Natural killer cell treated with Interleukin-12 subunit alpha and Interleukin-12 subunit beta and Interleukin-15 and Interleukin-18, amount 100 ng/mL, for 72 hours (primary cell): ENCODE data around the gene EID2. TPM values are rescaled to one million over a fixed set of nuclear protein-coding genes. Genes with fewer than 3 reads are reported as not detected.

Experiments used
- ATAC-seq, 2 donors: fragments of 150-1000 bp; cut with Tn5 transposase in 1 of 2; sonication (Bioruptor Pico), chemical (Tn5 transposase) in 1 of 2; 2 replicates each; pipeline ENCODE4 v1.10.0; 2021
- DNase-seq: peaks from one replicate; pipeline ENCODE4 v3.0.0; 2022; ENCODE audit warnings: low spot score
- H3K27ac Mint-ChIP-seq, 2 donors: 1 replicate in 1 of 2; 2 replicates in 1 of 2; pipeline ENCODE4 v1.8.0; 2022; ENCODE audit warnings: mixed read lengths in 2 of 2, mild to moderate bottlenecking in 1 of 2, moderate library complexity in 1 of 2
- H3K27me3 Mint-ChIP-seq, 2 donors: 1 replicate in 1 of 2; 2 replicates in 1 of 2; pipeline ENCODE4 v1.8.0; 2022; ENCODE audit warnings: mixed read lengths in 2 of 2
- H3K36me3 Mint-ChIP-seq: one replicate; pipeline ENCODE4 v1.8.0; 2022; ENCODE audit warnings: mixed read lengths
- H3K4me1 Mint-ChIP-seq, 2 donors: 1 replicate in 1 of 2; 2 replicates in 1 of 2; pipeline ENCODE4 v1.8.0; 2022; ENCODE audit warnings: low read depth in 2 of 2, mixed read lengths in 2 of 2, mild to moderate bottlenecking in 1 of 2
- H3K4me3 Mint-ChIP-seq: one replicate; pipeline ENCODE4 v1.8.0; 2022; ENCODE audit warnings: mixed read lengths
- H3K9me3 Mint-ChIP-seq: 2 replicates; pipeline ENCODE4 v1.8.0; 2022; ENCODE audit warnings: mixed read lengths
- total RNA-seq, 2 donors: library from RNA; stranded (reverse); gene quantifications; one replicate each; pipeline ENCODE4 v1.2.3, GENCODE V29; 2022

EID2 gene
- total RNA-seq, 2 donors from 2014 or later: 10.4 to 11.4 TPM

DNA sequence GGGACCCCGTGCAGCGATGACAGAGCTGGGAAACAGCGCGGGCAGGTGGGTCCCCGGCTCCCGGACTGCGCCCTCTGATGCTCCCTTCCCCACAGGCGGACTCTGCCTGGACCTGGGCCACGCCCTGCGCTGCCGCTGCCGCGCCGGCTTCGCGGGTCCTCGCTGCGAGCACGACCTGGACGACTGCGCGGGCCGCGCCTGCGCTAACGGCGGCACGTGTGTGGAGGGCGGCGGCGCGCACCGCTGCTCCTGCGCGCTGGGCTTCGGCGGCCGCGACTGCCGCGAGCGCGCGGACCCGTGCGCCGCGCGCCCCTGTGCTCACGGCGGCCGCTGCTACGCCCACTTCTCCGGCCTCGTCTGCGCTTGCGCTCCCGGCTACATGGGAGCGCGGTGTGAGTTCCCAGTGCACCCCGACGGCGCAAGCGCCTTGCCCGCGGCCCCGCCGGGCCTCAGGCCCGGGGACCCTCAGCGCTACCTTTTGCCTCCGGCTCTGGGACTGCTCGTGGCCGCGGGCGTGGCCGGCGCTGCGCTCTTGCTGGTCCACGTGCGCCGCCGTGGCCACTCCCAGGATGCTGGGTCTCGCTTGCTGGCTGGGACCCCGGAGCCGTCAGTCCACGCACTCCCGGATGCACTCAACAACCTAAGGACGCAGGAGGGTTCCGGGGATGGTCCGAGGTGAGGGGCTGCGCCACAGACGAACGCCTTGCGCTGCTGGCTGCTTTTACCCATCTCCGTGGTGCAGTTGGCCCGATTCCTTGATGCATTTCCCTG is 32.8 kb downstream of the EID2 start:
- Mint-ChIP-seq H3K27me3 (peaks cover 41 to 42% of the 10 kb centered on the region in 2 donors), H3K9me3 (no peaks in the 10 kb centered on the region), H3K27ac (no peak overlapping the region), H3K4me1 (peaks cover 23 to 24% of the 10 kb centered on the region in 2 donors), H3K36me3 (peaks cover 4% of the 10 kb centered on the region), H3K4me3 (peak overlapping the region; percentile 52)
- DNase-seq (peak; percentile 69), ATAC-seq (peak; percentile 82)

DNA sequence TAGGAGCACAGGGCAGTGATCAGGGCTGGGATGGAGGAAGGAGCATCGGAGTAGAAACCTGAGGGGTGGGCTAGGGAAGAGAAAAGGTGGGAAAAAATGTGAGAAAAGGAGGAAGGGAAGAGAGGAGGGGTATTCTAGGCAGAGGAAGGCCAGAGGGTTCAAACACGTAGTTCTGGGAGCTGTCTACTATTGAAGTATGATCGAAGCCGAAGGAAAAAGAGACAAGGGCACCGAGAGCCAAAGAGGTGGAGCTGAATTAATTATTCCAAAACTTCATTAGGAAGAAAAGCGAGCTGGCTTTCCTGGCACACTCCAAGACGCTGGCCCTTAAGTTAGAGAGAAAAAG is 33.4 kb downstream of the EID2 start:
- ATAC-seq (no peak), DNase-seq (no peak)
- Mint-ChIP-seq H3K4me1 (peaks cover 23 to 24% of the 10 kb centered on the region in 2 donors), H3K27ac (no peak overlapping the region), H3K27me3 (peaks cover 41 to 43% of the 10 kb centered on the region in 2 donors), H3K4me3 (peak overlapping the region; percentile 69), H3K9me3 (no peaks in the 10 kb centered on the region), H3K36me3 (peaks cover 4% of the 10 kb centered on the region)

DNA sequence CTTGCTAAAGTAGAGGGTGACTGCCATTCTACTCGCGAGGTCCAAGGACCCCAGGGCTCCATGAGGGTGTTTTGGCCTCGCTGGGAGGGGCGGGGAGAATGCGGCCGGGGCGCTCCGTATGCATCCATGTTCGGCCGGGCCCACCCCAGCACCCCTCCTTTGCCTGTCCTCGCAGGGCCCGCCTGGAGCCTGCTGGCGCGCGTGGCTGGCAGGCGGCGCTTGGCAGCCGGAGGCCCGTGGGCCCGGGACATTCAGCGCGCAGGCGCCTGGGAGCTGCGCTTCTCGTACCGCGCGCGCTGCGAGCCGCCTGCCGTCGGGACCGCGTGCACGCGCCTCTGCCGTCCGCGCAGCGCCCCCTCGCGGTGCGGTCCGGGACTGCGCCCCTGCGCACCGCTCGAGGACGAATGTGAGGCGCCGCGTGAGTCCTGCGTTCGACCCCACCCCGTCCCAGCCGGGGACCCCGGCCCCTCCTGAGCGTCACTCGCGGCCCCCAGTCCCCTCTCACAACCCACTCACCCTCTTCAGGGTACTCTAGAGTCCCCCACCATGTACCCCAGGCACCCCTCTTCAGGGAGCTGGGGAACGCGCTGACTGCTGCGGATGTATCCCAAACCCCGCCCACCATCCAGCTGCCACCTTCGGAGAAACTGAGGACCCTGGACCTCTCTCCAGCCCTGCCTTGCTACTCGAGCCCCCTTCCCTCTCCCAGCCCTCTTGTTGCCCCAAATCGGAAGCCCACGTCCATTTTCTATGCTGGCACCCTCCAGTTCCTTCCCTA is 37.1 kb downstream of the EID2 start:
- Mint-ChIP-seq H3K4me1 (peaks cover 34% of the 10 kb centered on the region in 2 donors), H3K27me3 (peaks cover 54 to 59% of the 10 kb centered on the region in 2 donors), H3K36me3 (peaks cover 4% of the 10 kb centered on the region), H3K27ac (peak overlapping the region in 1 of 2 donors; percentile 79), H3K9me3 (no peaks in the 10 kb centered on the region), H3K4me3 (peak overlapping the region; percentile 11)
- DNase-seq (peak; percentile 85), ATAC-seq (peak; percentile 79 to 87)

DNA sequence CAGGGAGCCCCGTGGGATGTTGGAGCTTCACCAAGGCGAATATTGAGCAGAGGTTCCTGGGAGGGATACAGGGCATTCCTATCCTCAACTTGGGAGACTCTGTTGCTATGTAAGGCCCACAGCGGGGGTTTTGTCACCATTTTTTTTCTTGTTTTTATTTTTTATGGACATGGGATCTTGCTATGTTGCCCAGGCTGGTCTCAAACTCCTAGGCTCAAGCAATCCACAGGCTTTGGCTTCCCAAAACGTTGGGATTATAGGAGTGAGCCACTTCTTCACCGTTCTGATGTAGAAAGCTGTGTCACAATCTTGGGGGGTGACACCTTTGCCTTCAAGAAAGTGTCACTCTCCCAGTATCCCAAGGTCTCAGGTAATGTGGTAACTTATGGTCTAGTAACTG is 38.6 kb downstream of the EID2 start:
- Mint-ChIP-seq H3K36me3 (peaks cover 4% of the 10 kb centered on the region), H3K27ac (no peak overlapping the region), H3K4me1 (peaks cover 26 to 28% of the 10 kb centered on the region in 2 donors), H3K4me3 (no peak overlapping the region), H3K27me3 (peaks cover 50 to 56% of the 10 kb centered on the region in 2 donors), H3K9me3 (no peaks in the 10 kb centered on the region)
- DNase-seq (no peak), ATAC-seq (no peak)

DNA sequence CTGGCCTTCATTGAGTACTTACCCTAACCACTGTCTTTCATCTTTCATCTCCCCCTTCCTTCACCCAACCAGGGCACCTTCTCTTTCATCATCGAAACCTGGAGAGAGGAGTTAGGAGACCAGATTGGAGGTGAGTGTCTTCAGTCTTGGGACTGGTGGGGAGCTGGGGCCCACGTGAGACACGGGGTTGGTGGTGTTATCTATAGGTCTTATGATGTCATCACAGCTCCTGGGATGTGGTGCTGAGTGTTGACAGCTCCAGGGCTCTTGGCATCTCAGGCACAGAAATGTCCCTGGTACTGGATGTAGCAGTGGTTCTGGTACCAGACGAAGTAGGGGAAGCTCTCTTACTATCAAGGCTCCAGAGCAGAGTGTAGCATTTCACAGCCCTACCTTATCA is 39.4 kb downstream of the EID2 start:
- peaks cover 25% of the 10 kb centered on the region in 2 donors for H3K4me1 Mint-ChIP-seq
- DNase-seq (no peak), ATAC-seq (no peak)
- H3K27ac Mint-ChIP-seq: no peak overlapping the region
- no peaks in the 10 kb centered on the region for H3K9me3 Mint-ChIP-seq
- peaks cover 2% of the 10 kb centered on the region for H3K36me3 Mint-ChIP-seq
- H3K27me3 Mint-ChIP-seq: peaks cover 50 to 56% of the 10 kb centered on the region in 2 donors
- H3K4me3 Mint-ChIP-seq: no peak overlapping the region

DNA sequence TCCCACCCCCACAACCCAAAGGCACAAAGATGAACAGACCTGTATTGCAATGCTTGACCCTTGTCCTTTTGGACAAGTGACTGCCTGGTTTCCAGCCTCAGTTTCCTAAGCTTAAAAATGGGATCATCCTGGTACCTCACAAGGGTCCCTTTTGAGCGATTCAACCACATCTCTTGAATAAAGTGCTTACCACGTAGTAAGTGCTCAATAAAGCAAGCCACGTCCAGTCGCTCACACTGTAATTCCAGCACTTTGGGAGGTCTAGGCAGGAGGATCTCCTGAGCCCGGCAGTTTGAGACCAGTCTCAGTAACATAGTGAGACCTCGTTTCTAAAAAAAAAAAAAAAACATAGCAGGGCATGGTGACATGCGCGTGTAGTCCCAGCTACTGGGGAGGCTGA is 40.0 kb downstream of the EID2 start:
- Mint-ChIP-seq H3K27ac (no peak overlapping the region), H3K4me1 (peaks cover 24 to 25% of the 10 kb centered on the region in 2 donors), H3K27me3 (peaks cover 48 to 54% of the 10 kb centered on the region in 2 donors), H3K36me3 (no peaks in the 10 kb centered on the region), H3K4me3 (peak overlapping the region; percentile 51), H3K9me3 (no peaks in the 10 kb centered on the region)
- DNase-seq (no peak), ATAC-seq (no peak)

DNA sequence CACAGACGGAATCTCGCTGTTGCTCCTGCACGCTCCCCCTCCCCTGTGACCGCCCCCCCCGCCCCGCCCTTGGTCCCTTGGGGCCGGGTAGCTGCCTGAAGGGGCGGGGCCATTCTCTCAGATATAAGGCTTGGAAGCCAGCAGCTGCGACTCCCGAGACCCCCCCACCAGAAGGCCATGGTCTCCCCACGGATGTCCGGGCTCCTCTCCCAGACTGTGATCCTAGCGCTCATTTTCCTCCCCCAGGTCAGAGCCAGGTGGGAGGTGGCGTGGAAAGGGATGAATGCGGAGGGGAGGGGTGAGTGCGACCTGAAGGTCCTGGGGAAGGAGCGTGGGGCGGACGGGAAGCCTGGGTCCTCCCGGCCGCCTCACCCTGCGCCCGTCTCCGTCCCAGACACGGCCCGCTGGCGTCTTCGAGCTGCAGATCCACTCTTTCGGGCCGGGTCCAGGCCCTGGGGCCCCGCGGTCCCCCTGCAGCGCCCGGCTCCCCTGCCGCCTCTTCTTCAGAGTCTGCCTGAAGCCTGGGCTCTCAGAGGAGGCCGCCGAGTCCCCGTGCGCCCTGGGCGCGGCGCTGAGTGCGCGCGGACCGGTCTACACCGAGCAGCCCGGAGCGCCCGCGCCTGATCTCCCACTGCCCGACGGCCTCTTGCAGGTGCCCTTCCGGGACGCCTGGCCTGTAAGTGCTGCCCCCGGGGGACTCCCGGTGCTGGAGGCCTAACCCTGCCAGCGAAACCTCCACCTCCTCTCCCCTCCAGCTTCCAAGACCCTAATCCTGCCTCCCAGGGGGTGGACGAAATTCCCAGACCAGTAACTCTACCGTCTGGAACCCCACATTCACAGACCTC is 40.9 kb downstream of the EID2 start, which contains the start of gene DLL3:
DLL3 (plus strand) TSS at position 150 of the 845 bp plus-strand sequence; CDS start at position 178, 28 bp downstream.
- DNase-seq (no peak), ATAC-seq (no peak)
- no peaks in the 10 kb centered on the region for H3K9me3 Mint-ChIP-seq
- peak within 1 kb of the TSS; percentile 67 for H3K4me3 Mint-ChIP-seq
- H3K4me1 Mint-ChIP-seq: peaks cover 24 to 25% of the 10 kb centered on the region in 2 donors
- no peaks in the 10 kb centered on the region for H3K36me3 Mint-ChIP-seq
- no peak within 1 kb of the TSS for H3K27ac Mint-ChIP-seq
- H3K27me3 Mint-ChIP-seq: peaks cover 39 to 46% of the 10 kb centered on the region in 2 donors

DNA sequence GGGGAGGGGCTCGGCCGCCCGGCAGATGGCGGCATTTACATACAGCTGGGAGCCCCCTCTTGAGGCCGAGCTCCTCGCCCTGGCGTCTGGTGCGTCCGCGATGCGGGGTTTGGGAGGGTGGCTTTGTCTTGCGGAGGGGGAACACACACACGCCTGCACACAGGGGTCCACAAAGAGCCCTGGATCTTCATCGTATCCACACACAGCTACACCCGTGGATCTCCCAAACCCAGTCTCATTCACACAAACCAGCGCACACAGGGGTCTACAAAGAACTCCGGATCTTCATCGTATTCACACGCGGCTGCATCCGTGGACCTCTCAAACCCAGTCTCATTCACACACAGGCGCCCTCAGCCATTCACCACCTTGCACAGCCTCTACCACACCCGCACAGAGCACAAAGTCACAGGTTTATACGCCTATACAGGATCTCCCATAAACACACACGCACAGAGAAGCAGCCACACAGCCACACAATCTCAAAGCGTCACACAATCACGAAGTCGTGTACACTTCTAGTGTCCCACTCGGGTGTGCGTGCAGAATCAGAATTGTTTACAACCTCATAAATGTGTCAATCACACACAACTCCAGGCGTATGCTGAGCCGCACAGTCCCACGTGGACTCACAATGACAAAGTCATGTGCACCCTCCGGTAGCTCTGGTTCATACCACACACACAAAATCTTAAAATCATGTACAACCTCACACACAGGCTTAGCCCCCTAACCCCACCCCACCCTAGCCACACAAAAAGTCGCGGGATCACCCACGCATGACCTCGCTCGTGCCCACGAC is 41.8 kb downstream of the EID2 start:
- ATAC-seq: peak; percentile 22 to 46
- no peak for DNase-seq
- Mint-ChIP-seq H3K9me3 (no peaks in the 10 kb centered on the region), H3K36me3 (no peaks in the 10 kb centered on the region), H3K4me3 (peak overlapping the region; percentile 67), H3K27me3 (peaks cover 32 to 41% of the 10 kb centered on the region in 2 donors), H3K27ac (no peak overlapping the region), H3K4me1 (peaks cover 16 to 18% of the 10 kb centered on the region in 2 donors)

DNA sequence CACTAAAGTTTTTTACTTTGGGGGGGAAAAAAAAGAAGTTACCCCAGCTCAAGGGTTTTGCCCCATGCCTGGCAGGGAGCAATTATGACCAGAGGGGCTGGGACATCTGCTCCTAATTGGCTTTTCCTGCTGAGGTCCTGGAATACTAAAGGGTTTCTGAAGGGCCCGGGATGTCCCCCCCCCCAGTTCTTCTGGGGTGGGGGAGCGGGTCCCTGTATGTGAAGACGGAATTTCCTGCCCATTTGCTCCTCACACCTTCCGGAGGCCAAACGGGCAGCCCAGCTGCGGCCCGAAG is 42.3 kb downstream of the EID2 start:
- Mint-ChIP-seq H3K4me3 (no peak overlapping the region), H3K36me3 (no peaks in the 10 kb centered on the region), H3K4me1 (peaks cover 14 to 15% of the 10 kb centered on the region in 2 donors), H3K27ac (no peak overlapping the region), H3K27me3 (peaks cover 30 to 41% of the 10 kb centered on the region in 2 donors), H3K9me3 (no peaks in the 10 kb centered on the region)
- DNase-seq (no peak), ATAC-seq (no peak)

DNA sequence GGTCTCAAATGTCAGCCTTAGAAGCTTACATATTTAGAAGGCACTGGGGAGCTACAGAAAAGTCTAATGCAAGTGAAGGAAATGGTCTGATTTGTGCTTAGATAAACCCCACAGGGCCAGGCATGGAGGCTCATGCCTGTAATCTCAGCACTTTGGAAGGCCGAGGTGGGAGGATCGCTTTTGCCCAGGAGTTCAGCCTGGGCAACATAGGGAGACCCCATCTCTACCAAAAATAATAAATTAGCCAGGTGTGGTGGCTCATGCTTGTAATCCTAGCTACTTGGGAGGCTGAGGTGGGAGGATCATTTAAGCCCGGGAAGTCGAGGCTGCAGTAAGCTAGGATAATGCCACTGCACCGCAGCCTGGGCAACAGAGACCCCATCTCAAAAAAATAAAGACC is 43.9 kb downstream of the EID2 start:
- Mint-ChIP-seq H3K36me3 (no peaks in the 10 kb centered on the region), H3K4me1 (peaks cover 14 to 15% of the 10 kb centered on the region in 2 donors), H3K9me3 (no peaks in the 10 kb centered on the region), H3K27ac (no peak overlapping the region), H3K4me3 (no peak overlapping the region), H3K27me3 (peaks cover 28 to 41% of the 10 kb centered on the region in 2 donors)
- DNase-seq: no peak
- no peak for ATAC-seq

DNA sequence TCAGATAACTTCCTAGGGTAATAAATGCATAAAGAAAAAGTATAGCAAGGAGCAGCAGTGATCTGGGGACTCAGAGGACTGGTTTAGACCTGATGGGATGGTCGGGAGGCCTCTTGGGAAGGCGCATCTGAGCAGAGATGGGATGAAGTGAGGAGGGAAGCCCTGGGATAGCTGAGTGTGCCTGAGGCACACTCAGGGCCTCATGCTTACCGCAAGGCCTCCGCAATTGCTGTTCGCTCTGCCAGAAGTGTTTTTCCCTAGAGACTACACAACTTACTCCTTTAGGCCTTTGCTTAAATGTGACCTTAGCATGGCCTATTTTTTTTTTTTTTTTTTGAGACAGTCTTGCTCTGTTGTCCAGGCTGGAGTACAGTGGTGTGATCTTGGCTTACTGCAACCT is 45.3 kb downstream of the EID2 start:
- H3K9me3 Mint-ChIP-seq: no peaks in the 10 kb centered on the region
- H3K4me1 Mint-ChIP-seq: peaks cover 11 to 12% of the 10 kb centered on the region in 2 donors
- H3K27me3 Mint-ChIP-seq: peaks cover 19 to 28% of the 10 kb centered on the region in 2 donors
- no peak overlapping the region for H3K27ac Mint-ChIP-seq
- ATAC-seq: no peak
- H3K4me3 Mint-ChIP-seq: no peak overlapping the region
- DNase-seq: no peak
- no peaks in the 10 kb centered on the region for H3K36me3 Mint-ChIP-seq

DNA sequence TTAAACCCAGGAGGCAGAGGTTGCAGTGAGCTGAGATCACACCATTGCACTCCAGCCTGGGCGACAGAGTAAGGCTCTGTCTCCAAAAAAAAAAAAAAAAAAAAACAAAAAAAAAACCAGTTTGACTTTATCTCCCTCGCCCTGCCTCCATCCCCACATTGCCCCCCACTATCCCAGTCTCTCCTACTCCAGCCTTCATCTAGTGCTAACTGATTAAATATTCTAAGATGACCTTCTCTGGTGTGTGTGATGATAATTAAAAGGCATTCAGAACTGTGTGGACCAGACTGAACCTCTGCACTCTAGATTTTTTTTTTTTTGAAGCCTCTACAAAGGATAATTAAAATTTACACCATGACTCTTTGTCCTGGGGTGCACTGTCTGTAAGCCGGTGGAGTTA is 47.2 kb downstream of the EID2 start:
- Mint-ChIP-seq H3K27me3 (peaks cover 8 to 13% of the 10 kb centered on the region in 2 donors), H3K27ac (no peak overlapping the region), H3K4me3 (no peak overlapping the region), H3K4me1 (no peaks in the 10 kb centered on the region), H3K9me3 (no peaks in the 10 kb centered on the region), H3K36me3 (peaks cover 8% of the 10 kb centered on the region)
- ATAC-seq (no peak), DNase-seq (no peak)

DNA sequence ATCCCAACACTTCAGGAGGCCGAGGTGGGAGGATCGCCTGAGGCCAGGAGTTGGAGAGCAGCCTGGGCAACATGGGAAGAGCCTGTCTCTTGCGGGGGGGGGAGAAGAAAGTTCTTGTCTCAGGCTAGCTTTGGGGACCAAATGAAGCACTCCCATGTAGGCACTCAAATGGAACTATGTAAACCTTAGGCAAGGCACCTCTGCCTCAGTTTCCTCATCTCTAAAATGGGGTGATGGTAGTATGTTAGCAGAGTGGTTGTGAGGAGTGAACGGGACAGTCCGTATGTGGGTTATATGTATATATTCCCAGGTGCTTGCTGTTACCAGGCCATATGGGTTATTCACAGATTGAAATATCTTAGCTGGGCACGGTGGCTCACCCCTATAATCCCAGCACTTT is 47.7 kb downstream of the EID2 start:
- Mint-ChIP-seq H3K27me3 (peaks cover 8 to 13% of the 10 kb centered on the region in 2 donors), H3K36me3 (peaks cover 8% of the 10 kb centered on the region), H3K27ac (no peak overlapping the region), H3K4me3 (no peak overlapping the region), H3K9me3 (no peaks in the 10 kb centered on the region), H3K4me1 (no peaks in the 10 kb centered on the region)
- ATAC-seq: no peak
- DNase-seq: no peak
